HG03064 (cell line): Measurements from ENCODE around the gene SELENOO.
"Not testable (repeated sequence)": the region's sequence is repeated elsewhere in the genome, so short reads cannot be mapped to it uniquely, and the experiment has no call there.

Experiments used
- ATAC-seq: cut with Tn5 transposase; IDR thresholded peaks from one replicate; pipeline ENCODE4 v1.9.1; 2021; ENCODE audit warnings: low read depth; ENCODE audit not compliant: unreplicated experiment

SELENOO gene, protein sequence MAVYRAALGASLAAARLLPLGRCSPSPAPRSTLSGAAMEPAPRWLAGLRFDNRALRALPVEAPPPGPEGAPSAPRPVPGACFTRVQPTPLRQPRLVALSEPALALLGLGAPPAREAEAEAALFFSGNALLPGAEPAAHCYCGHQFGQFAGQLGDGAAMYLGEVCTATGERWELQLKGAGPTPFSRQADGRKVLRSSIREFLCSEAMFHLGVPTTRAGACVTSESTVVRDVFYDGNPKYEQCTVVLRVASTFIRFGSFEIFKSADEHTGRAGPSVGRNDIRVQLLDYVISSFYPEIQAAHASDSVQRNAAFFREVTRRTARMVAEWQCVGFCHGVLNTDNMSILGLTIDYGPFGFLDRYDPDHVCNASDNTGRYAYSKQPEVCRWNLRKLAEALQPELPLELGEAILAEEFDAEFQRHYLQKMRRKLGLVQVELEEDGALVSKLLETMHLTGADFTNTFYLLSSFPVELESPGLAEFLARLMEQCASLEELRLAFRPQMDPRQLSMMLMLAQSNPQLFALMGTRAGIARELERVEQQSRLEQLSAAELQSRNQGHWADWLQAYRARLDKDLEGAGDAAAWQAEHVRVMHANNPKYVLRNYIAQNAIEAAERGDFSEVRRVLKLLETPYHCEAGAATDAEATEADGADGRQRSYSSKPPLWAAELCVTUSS

DNA sequence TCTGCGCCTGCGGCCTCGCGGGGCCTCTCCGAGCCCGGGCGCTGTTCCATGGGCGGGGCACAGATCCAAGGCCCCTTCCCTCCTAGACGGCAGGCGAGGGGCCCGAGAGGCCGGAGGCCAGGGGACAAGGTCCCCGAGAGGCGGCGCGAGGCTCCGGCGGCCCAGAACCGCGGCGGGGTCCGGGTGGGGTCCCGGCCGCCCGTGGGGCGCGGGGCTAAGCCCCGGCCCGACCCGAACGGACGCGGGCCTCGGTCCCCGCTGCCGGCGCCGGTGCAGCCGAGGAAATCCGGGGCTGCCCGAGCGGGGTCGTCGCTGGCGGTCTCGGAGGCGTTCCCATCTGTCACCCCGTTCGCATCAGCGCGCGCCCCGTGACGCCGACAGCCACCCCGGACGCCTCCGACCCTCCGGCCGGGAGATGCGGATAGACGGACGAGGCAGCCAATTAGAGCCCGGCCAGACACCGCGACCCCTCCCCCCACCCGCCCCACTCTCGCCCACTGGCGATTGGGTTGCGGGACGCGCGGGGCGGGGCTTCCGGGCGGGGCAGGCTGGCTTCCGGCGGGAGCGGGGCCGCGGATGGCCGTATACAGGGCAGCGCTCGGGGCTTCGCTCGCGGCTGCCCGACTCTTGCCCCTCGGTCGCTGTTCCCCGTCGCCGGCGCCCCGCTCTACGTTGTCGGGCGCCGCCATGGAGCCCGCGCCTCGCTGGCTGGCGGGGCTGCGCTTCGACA, at the start of gene SELENOO:
TSS of gene SELENOO (plus strand) at position 551 of the 730 bp plus-strand sequence. CDS start at position 577, 26 bp downstream.
- ATAC-seq, result peak; percentile 58

DNA sequence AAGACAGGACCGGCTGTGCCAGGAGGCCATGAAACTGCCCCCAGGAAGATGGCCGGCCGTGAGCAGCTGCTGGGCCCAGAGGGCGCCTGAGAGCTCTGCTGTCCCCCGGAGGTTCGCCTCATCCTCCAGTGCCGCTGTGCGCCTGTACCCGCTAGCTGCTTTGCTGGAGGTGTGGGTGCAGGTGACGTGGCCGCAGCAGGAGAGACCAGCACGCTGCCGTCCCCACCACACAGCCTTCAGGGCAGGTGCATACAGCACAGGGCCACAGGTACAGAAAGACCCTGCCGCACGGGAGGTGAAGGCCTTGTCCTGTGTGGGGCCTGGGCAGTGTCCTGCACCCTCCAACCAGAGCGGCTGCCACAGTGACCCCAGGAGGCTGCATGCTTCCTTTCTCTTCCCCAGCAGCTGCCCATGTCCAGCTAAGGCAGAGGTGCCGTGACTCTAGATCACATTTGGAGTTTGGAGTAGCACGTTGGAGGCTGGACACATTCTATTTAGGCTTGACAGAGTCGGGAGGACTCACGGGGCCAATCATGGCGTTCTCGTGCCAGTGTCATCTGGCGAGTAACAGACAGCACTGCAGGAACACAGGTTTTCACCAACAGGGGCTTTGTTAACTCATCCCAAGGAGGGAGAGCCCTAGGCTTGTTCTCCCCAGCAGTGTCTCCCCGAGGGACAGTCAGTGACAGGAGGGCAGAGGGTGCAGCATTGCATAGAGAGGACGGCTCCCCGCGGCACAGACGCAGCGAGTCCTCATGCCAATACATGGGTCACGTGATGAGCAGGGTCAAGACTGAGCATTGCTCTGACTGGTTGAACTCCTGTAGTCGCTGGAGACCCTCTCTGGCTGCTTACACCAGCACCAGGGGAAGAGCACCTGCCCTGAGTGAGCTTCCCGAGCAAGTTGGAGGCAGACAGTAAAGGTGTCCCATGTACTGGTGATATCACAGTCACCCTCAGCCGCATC, 49.0 kb upstream of the SELENOO start:
- no peak for ATAC-seq

DNA sequence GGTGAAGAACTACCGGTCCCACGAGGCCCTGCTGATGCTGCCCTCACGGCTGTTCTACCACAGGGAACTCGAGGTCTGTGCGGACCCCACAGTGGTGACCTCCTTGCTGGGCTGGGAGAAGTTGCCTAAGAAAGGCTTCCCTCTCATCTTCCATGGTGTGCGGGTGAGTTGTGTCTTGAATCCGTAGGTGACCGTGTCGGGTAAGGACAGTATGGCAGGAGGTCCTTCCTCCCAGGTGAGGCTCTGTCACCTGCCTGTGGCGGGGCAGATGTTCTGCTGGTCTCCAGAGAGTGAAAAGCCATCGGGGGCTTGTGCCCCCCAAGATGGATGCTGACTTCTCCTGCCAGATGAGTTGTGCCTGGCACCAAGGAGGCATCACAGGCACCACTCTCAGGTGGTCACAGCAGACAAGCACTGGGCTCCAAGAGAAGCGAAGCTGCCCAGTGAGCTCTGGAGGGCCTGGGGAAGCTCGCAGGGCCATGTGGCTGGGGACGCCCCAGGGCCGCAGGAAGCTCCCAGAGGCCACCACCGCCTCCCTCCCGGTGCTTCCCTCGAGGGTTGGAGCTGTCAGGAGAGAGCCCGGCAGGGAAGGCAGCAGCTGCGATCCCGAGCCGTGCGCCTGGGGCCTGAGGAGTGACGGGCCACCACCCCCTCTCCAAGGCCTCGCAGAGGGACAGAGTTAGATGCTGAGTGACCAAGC, 47.6 kb upstream of the SELENOO start:
- ATAC-seq, result no peak

DNA sequence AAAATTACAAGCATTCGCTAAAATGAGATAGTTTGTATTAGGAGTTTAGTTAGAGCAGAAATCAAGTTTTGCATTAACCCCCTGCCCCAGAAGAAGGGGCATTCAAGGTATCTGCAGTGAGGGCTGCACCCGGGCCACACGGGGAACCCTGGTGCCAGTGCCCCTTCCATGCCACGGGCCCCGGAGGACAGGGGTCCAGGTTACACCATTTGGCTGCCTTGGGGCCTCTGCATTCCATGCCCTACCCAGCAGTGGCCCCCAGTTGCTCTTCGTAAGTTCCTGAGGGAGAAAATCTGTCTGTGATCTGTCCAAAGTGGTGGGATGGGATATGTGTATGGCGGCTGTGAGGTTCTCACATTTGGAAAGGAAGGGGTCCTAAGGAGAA, 47.1 kb upstream of the SELENOO start:
- ATAC-seq, result no peak

DNA sequence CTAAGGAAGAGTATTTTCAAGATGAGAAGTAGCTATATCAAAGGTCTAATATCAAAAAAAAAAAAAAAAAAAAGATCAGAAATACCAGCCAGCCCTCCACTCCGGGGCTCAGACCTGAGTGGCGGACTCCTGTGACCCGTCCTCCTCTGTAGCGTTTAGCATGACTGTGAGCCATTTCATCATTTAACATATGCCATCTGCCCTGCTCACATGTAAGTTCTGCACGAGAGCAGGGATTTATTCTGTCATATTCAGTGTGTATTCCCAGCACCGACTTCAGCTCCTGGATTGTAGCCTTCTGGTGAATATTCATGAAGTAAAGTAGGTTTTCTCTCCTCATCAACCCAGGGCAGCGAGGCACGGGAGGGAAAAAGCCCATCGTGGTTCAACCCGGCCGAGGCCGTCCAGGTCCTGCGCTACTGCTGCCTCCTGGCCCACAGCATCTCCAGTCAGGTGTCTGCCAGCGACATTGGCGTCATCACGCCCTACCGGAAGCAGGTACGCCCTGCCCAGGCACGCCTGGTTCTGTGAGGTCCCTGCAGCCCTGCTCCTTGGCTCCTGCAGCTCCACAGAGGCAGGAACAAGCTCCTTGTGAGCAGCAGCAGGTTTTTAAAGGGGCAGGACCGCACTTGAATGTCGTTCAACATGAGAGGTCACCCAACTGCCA, 43.0 kb upstream of the SELENOO start:
- no peak for ATAC-seq

DNA sequence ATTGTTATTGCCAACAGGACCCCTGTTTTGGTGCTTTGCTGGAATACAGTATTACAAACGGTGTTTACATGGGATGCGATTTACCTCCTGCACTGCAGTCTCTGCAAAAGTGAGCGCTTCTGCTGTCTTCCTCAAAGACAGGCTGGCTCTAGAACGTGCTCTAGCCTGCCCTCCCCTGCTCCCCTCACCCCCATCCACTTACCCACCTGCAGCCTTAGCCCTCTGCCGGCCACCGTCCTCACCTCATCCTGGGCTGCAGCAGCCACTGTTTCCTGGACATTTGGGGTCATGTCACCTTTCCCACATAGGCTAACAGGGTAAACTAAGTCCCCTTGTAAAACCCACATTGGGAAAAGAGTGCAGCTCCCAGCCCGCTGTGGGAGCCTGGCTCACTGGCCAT, 39.9 kb upstream of the SELENOO start:
- ATAC-seq, result no peak

DNA sequence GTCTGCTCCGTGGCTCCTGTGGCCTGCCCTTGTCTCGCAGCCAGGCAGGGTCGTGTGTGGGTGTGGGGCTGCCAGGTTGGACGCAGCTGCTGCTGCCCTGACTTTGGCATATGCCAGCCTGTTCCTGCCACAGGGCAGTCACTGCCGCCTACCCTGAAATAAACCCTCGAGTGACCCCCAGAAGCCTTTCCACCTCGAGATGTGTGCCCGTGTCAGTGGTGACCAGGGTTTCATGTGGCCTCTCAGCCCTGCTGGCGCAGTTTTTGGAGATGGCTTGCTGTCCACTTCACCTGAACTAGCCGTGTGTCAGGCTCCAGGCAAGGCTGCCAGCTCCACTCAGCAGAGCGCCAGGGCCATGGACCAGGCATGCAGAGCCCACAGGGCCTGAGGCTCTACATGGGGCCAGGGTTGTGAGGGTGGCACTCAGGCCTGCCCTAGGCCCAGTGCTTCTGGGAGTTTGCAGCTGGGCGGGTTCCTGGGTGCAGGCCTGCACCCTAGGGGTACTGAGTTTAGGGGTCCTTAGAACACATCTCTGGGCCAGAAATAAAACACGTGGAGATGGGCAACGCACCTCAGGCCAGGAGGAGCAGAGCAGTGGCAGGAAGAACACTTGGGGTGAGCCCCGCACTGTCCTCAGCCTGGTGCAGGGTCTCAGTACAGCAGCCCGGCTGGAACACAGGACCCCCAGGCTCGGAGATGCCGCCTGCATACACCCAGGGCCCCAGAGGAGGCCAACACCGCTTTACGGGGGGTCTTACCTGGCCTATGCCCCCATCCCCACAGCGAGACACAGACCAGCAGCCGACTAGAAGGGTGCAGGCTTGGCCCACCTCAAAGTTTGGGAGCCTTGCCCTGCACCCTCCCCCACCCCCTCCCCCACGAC, 39.1 kb upstream of the SELENOO start:
- ATAC-seq, result no peak

DNA sequence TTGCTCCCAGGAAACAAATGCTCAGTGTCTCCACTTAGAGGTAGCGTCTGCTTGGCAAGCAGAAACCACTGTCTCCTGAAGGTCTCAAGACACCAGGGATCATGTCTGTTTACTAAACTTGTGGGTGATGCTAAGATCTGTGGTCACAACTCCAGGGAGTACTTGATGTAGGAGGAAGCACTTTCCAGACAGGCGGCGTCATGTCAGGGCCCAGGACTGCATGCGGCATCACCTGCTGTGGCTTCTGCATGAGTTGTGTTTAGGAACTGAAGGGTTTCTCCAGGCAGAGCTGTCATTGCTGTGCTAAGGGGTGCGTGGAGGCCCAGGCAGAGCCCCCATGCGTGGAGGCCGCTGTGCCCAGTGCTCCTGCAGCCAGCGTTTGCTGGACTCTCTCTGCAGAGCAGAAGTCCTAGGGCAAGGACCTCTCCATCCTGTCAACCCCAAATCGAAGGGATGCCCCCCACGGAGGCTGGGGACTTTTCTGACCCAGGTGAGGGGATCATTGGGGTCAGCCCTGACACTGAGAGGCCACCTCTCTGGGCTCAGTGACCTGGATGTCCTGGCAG, 38.3 kb upstream of the SELENOO start:
- no peak for ATAC-seq

DNA sequence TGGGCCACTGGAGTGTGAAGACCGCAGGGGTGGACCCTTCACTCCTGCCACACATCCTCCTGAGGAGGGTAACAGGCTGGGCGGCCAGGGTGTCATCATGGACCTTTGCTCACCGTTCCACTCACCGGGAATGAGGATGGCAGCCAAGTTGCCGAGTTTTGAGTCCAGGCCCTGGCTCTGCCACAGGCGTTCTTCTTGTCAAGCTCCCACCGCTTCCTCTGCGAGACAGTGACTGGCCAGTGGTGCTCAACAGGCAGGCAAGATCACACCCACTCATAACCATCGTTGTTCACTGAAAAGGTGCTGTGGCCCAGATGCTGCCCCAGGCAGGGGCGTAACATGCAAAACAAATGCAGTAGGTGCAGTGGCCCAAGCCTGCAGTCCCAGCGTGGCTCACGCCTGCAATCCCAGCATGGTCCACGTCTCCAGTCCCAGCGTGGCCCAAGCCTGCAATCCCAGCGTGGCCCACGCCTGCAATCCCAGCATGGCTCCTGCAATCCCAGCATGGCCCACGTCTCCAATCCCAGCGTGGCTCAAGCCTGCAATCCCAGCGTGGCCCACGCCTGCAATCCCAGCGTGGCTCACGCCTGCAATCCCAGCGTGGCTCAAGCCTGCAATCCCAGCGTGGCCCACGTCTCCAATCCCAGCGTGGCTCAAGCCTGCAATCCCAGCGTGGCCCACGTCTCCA, 35.2 kb upstream of the SELENOO start:
- ATAC-seq, result no peak

DNA sequence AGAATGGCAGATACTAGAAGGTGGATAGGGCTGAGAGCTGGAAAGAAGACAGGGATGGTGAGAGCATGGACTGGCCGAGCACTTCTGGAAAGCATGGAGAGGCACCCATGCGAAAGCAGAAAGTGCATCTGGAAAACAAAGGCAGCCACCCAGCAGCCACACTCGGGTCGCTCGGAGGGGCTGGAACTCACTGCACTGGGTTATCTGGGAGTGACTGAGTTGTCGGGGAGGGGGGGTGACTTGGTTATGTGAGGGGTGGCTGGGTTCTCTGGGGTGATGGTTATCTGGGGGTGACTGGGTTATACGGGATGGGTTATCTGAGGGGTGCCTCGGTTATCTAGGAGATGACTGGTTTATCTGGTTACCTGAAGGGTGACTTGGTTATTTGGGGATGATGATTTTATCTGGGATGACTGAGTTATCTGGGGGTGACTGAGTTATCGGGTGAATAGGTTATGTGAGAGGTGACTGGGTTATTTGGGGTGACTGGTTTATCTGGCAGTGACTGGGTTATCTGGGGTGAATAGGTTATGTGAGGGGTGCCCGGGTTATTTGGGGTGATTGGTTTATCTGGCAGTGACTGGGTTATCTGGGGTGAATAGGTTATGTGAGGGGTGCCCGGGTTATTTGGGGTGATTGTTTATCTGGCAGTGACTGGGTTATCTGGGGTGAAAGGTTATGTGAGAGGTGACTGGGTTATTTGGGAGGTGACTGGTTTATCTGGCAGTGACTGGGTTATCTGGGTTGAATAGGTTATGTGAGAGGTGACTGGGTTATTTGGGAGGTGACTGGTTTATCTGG, 32.9 kb upstream of the SELENOO start:
- no peak for ATAC-seq

DNA sequence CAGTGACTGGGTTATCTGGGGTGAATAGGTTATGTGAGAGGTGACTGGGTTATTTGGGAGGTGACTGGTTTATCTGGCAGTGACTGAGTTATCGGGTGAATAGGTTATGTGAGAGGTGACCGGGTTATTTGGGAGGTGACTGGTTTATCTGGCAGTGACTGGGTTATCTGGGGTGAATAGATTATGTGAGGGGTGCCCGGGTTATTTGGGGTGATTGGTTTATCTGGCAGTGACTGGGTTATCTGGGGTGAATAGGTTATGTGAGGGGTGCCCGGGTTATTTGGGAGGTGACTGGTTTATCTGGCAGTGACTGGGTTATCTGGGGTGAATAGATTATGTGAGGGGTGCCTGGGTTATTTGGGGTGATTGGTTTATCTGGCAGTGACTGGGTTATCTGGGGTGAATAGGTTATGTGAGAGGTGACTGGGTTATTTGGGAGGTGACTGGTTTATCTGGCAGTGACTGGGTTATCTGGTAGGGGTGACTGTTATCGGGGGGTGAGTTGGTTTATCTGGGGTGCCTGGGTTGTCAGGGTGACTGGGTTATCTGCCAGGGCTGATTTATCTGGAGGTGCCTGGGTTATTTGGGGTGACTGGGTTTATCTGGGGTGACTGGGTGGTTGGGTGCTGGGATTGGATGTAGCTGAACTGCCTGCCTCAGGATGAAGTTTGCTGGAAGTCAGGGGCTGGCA, 32.2 kb upstream of the SELENOO start:
- not testable (repeated sequence) for ATAC-seq

DNA sequence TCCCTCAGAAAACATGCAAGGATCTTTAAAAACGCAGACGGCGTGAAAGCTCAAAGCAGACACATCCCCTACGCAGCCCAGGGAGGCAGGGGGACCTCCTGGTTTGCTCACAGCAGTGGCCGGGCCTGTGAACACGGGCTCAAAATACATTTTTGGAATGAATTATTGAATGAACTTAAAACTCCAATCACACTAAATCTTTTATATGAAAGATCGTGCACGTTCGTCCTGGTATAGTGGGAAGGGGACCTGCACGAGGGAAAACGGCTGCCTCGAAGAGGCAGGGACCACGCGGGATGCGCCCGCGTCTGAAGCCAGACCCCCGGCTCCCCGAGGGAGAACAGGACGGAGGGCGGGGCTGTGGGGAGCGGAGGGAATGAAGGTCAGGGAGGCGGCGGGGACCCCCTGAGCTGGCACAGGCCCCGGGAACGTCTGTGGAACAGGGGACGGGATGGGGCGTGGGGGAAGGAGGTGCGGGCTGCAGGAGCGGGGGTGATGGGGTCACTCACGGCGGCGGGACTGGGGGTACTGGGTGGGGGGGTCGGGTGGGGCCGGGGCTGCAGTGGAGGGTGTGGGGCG, 31.5 kb upstream of the SELENOO start:
- ATAC-seq, result no peak

DNA sequence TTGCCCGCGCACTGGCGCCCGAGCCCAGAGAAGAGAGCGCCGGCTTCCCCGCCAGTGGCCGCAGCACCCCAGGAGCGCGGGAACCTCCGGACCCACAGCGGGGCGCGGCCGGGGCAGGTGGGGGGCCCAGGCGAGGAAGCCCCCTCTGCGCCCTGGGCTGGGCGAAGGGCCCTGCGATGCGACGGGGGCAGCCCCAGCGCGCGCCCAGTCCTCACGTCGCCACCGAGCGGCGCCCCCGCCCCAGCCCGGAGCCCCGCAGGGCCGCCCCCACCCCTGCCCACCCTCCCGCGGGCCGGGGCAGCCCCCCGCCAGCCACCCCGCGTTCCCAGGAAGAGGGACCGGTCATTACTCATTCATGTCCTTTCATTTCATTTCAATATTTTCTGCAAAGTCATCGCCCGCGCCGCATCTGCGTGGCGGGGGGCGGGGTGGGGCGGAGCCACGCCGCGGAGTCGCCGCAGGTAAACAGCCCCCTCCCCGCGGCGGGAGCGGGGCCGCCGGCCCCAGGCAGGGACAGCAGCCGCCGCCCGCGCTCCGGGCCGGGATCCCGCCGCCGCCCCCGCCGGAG, 31.0 kb upstream of the SELENOO start:
- no peak for ATAC-seq

DNA sequence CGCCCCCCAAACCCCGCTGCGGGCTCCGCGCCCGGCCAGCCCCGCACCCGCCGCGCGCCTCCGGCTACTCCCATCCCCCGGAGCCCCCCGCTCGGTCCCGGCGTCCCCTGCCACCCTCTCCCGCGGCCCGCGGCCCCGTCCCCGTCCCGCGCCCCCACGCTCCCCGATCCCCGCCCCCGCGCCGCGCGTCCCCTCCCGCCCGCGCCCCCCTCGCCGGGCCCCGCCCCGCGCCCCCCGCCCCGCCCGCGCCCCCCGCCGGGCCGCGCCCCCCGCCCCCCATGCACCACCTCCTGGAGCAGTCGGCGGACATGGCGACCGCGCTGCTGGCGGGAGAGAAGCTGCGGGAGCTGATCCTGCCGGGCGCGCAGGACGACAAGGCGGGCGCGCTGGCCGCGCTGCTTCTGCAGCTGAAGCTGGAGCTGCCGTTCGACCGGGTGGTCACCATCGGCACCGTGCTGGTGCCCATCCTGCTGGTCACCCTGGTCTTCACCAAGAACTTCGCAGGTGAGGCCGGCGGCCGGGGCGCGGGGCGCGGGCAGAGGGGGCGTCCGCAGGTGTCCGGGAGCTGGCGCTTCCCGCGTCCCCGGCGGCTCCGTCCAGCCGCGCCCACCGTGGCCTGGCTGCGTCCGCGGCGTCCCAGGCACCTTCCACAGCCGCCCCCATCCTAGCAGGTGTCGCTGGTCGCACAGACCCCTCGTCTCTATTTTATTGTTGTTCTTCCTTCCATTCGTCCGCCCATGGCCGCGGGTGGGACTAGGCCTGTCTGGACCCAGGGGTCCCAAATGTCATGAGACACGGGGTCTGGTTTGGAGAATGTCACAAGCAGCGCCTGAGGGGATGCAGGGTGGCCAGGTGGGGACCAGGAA, 30.1 kb upstream of the SELENOO start, which contains the start of gene PANX2:
TSS of gene PANX2 (plus strand) at position 279 of the 866 bp plus-strand sequence. CDS start at position 279, 0 bp downstream.
- ATAC-seq, result no peak
